GM12878 (cell line): Measurements from ENCODE around the gene SELENOK. TPM values are rescaled to one million over a fixed set of nuclear protein-coding genes. Genes with fewer than 3 reads are reported as not detected.

Source experiments
- BHLHE40 ChIP-seq, 2 experiments: fragments of 450-650 bp in 1 of 2; IDR thresholded peaks; 2 replicates each; pipeline ENCODE4 v1.6.1; 2011 to 2017; ENCODE audit warnings: low read depth in 2 of 2, borderline replicate concordance in 1 of 2, improper control_type of control experiment in 1 of 2, low read length in 1 of 2, mild to moderate bottlenecking in 1 of 2
- CHD2 ChIP-seq: IDR thresholded peaks from 2 replicates; pipeline ENCODE4 v1.6.1; 2011; ENCODE audit warnings: low read depth, low read length, improper control_type of control experiment, borderline replicate concordance
- IKZF2 ChIP-seq, 2 experiments: fragments of 450-650 bp; IDR thresholded peaks; 2 replicates each; pipeline ENCODE4 v1.6.1; 2017; ENCODE audit warnings: mild to moderate bottlenecking in 2 of 2, moderate library complexity in 2 of 2
- KLF5 ChIP-seq: fragments of 450-650 bp; IDR thresholded peaks from 2 replicates; pipeline ENCODE4 v1.6.1; 2014; ENCODE audit warnings: mild to moderate bottlenecking; ENCODE audit not compliant: partially characterized antibody
- MXI1 ChIP-seq: fragments of 150-350 bp; IDR thresholded peaks from 2 replicates; pipeline ENCODE4 v1.6.1; 2011; ENCODE audit warnings: low read depth, mild to moderate bottlenecking, inconsistent platforms, low read length, improper control_type of control experiment
- PML ChIP-seq: IDR thresholded peaks from 2 replicates; pipeline ENCODE4 v1.6.1; 2012; ENCODE audit warnings: low read length, inconsistent platforms
- POLR2A ChIP-seq: IDR thresholded peaks from 2 replicates; pipeline ENCODE4 v1.6.1; 2011; ENCODE audit warnings: low read depth, mild to moderate bottlenecking, low read length
- SIN3A ChIP-seq: IDR thresholded peaks from 2 replicates; pipeline ENCODE4 v1.6.1; 2012; ENCODE audit warnings: low read depth, low read length, improper control_type of control experiment
- SP1 ChIP-seq: IDR thresholded peaks from one replicate; pipeline ENCODE4 v1.6.1; 2011; ENCODE audit warnings: low read depth, low read length
- TAF1 ChIP-seq: IDR thresholded peaks from 2 replicates; pipeline ENCODE4 v1.6.1; 2011; ENCODE audit warnings: mild to moderate bottlenecking, low read depth, low read length, borderline replicate concordance
- TCF3 ChIP-seq: IDR thresholded peaks from 2 replicates; pipeline ENCODE4 v1.6.1; 2012; ENCODE audit warnings: low read depth, mild to moderate bottlenecking, low read length, borderline replicate concordance; ENCODE audit not compliant: insufficient read depth
- YY1 ChIP-seq: IDR thresholded peaks from 2 replicates; pipeline ENCODE4 v1.6.1; 2011; ENCODE audit warnings: low read depth, mild to moderate bottlenecking, low read length
- ZBED1 ChIP-seq: IDR thresholded peaks from 2 replicates; pipeline ENCODE4 v1.6.1; 2016; ENCODE audit warnings: borderline replicate concordance
- ZNF217 ChIP-seq: fragments of 450-650 bp; IDR thresholded peaks from 2 replicates; pipeline ENCODE4 v1.6.1; 2017; ENCODE audit warnings: antibody characterized with exemption, mild to moderate bottlenecking
- polyA plus RNA-seq, 11 experiments: library from polyadenylated mRNA; depleted of rRNA in 4 of 11; unstranded in 6 of 11; stranded (reverse) in 5 of 11; fragments of >200 nt; fragmentation: Nextera tagmentation in 4 of 11; fragmentation: Illumina TruSeq in 1 of 11; extraction: Ambion mirVana in 4 of 11; extraction: Trizol in 1 of 11; gene quantifications; 1 replicate in 1 of 11; 2 replicates in 10 of 11; pipeline versions ENCODE4 v1.2.1 to v1.2.3, GENCODE V29; 2011 to 2016; ENCODE audit warnings: inconsistent platforms in 2 of 11, missing spikeins in 2 of 11, low read depth in 1 of 11
- total RNA-seq, 4 experiments: library from RNA; depleted of rRNA in 3 of 4; stranded (reverse); fragments of >200 nt in 3 of 4; fragmentation: Illumina TruSeq in 1 of 4; extraction: Trizol in 1 of 4; gene quantifications; 2 replicates each; pipeline versions ENCODE4 v1.2.1 to v1.2.3, GENCODE V29; 2013 to 2021
- TF ChIP-seq, protein P1 (sequence below), 3 experiments: IDR thresholded peaks in 2 of 3; conservative IDR thresholded peaks in 1 of 3; 2 replicates each; pipeline ENCODE4 v1.5.1; 2011; ENCODE audit warnings: low read depth in 3 of 3, low read length in 3 of 3, mild to moderate bottlenecking in 3 of 3, control low read depth in 2 of 3, moderate library complexity in 2 of 3, inconsistent platforms in 1 of 3, mixed read lengths in 1 of 3; ENCODE audit not compliant: control insufficient read depth in 2 of 3, insufficient read depth in 1 of 3; ENCODE audit errors: extremely low read depth in 1 of 3
- TF ChIP-seq, protein P2 (sequence below): IDR thresholded peaks from 2 replicates; pipeline ENCODE4 v1.6.1; 2011; ENCODE audit warnings: borderline replicate concordance, low read depth, mild to moderate bottlenecking, moderate library complexity, low read length; ENCODE audit not compliant: insufficient read depth, poor library complexity, severe bottlenecking
- TF ChIP-seq, protein P3 (sequence below): fragments of 450-650 bp; formaldehyde crosslinking; IDR thresholded peaks from 2 replicates; pipeline ENCODE4 v1.4.0; 2022; ENCODE audit warnings: mild to moderate bottlenecking, moderate library complexity
- TF ChIP-seq, protein P4 (sequence below): fragments of 450-650 bp; IDR thresholded peaks from 2 replicates; pipeline ENCODE4 v1.6.1; 2017; ENCODE audit warnings: mild to moderate bottlenecking, moderate library complexity

Gene SELENOK
- total and polyA plus RNA-seq, 10 of the 15 experiments (the other 5 are each of a cell fraction or from before 2014, with no cell fraction given): 35.4 to 322 (median 101) TPM

DNA sequence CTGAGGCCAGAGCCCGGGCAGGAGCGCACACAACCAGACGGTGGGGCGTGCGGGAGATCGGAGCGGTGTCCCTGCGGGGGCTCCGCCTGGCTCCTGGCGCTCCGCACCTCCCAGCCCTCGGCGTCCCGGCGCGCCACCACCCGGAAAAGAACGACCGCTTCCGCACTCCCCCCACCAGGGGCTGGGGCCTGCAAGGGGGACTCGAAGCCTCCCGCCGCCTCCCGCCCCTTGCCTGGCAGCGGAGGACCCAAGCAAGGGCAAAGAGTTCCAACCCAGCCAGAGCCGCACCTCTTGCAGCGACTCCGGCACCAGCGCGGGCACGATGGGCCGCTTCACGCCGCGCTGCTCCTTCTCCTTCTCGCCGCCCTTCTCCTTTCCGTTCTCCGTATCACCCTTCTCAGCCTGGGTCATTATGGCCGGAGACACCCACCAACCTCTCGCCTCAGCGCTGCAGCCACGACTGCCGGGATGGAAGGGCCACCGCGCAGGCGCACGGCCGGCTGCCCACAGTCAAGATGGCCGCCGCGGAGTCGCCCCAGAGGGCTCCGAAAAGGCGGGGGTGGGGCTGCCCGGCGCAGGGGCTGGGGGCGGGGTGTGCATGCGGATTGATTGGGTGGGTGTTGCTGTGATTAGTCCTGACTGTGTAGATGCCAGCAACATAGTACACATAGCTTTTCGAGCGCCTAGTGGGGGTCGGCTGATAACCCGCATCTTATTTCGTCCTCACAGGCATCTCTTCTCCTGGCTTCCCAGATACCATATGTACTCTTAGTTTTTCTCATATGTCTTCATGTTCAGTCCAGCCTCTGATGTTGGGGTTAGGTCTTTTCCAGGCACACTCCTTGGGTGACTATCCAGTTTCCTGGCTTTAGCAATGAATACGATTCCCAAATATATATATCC, 9.7 kb downstream of the SELENOK start, which contains the start of gene ACTR8 (continued):
- TF ChIP-seq, protein P1, sequence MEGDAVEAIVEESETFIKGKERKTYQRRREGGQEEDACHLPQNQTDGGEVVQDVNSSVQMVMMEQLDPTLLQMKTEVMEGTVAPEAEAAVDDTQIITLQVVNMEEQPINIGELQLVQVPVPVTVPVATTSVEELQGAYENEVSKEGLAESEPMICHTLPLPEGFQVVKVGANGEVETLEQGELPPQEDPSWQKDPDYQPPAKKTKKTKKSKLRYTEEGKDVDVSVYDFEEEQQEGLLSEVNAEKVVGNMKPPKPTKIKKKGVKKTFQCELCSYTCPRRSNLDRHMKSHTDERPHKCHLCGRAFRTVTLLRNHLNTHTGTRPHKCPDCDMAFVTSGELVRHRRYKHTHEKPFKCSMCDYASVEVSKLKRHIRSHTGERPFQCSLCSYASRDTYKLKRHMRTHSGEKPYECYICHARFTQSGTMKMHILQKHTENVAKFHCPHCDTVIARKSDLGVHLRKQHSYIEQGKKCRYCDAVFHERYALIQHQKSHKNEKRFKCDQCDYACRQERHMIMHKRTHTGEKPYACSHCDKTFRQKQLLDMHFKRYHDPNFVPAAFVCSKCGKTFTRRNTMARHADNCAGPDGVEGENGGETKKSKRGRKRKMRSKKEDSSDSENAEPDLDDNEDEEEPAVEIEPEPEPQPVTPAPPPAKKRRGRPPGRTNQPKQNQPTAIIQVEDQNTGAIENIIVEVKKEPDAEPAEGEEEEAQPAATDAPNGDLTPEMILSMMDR (IDR thresholded peaks at IDR 0.05 in 2 of 3, conservative IDR thresholded peaks at IDR 0.05 in 1 of 3; ENCODE audit: control insufficient read depth in 2 of 3, extremely low read depth in 1 of 3, insufficient read depth in 1 of 3, low read depth in 3 of 3, low read length in 3 of 3): 0 out of 6 replicates have a peak, but pooled peaks of 1 of the 3 experiments have one; percentile 13
- TF ChIP-seq CHD2 (peak; percentile 72), KLF5 (peak; percentile 43), POLR2A (peak; percentile 99), TAF1 (peak; percentile 98), MXI1 (peak; percentile 80; the same call in 1 of the 2 replicates), PML (no peak; the same call in 1 of the 2 replicates), SIN3A (peak; percentile 82; the same call in 1 of the 2 replicates), ZNF217 (peak; percentile 63), IKZF2 (IDR thresholded peaks at IDR 0.05) (peak; percentile 36 to 56; a peak in 3 of 4 replicates), BHLHE40 (IDR thresholded peaks at IDR 0.05; ENCODE audit: borderline replicate concordance in 1 of 2, low read depth in 2 of 2, low read length in 1 of 2) (peak in 1 of 2 experiments; percentile 31; a peak in 3 of 4 replicates), SP1 (peak; percentile 21), TCF3 (0 out of 2 replicates have a peak, but pooled peaks have one; percentile 5), YY1 (peak; percentile 98), ZBED1 (no peak)
- TF ChIP-seq, protein P2, sequence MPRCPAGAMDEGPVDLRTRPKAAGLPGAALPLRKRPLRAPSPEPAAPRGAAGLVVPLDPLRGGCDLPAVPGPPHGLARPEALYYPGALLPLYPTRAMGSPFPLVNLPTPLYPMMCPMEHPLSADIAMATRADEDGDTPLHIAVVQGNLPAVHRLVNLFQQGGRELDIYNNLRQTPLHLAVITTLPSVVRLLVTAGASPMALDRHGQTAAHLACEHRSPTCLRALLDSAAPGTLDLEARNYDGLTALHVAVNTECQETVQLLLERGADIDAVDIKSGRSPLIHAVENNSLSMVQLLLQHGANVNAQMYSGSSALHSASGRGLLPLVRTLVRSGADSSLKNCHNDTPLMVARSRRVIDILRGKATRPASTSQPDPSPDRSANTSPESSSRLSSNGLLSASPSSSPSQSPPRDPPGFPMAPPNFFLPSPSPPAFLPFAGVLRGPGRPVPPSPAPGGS: no peak
- TF ChIP-seq, protein P3, sequence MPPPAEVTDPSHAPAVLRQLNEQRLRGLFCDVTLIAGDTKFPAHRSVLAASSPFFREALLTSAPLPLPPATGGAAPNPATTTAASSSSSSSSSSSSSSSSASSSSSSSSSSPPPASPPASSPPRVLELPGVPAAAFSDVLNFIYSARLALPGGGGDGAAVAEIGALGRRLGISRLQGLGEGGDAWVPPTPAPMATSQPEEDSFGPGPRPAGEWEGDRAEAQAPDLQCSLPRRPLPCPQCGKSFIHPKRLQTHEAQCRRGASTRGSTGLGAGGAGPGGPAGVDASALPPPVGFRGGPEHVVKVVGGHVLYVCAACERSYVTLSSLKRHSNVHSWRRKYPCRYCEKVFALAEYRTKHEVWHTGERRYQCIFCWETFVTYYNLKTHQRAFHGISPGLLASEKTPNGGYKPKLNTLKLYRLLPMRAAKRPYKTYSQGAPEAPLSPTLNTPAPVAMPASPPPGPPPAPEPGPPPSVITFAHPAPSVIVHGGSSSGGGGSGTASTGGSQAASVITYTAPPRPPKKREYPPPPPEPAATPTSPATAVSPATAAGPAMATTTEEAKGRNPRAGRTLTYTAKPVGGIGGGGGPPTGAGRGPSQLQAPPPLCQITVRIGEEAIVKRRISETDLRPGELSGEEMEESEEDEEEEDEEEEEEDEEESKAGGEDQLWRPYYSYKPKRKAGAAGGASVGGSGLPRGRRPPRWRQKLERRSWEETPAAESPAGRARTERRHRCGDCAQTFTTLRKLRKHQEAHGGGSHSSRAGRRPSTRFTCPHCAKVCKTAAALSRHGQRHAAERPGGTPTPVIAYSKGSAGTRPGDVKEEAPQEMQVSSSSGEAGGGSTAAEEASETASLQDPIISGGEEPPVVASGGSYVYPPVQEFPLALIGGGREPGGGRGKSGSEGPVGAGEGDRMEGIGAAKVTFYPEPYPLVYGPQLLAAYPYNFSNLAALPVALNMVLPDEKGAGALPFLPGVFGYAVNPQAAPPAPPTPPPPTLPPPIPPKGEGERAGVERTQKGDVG (CRISPR knock-in tag): no peak
- TF ChIP-seq, protein P4, sequence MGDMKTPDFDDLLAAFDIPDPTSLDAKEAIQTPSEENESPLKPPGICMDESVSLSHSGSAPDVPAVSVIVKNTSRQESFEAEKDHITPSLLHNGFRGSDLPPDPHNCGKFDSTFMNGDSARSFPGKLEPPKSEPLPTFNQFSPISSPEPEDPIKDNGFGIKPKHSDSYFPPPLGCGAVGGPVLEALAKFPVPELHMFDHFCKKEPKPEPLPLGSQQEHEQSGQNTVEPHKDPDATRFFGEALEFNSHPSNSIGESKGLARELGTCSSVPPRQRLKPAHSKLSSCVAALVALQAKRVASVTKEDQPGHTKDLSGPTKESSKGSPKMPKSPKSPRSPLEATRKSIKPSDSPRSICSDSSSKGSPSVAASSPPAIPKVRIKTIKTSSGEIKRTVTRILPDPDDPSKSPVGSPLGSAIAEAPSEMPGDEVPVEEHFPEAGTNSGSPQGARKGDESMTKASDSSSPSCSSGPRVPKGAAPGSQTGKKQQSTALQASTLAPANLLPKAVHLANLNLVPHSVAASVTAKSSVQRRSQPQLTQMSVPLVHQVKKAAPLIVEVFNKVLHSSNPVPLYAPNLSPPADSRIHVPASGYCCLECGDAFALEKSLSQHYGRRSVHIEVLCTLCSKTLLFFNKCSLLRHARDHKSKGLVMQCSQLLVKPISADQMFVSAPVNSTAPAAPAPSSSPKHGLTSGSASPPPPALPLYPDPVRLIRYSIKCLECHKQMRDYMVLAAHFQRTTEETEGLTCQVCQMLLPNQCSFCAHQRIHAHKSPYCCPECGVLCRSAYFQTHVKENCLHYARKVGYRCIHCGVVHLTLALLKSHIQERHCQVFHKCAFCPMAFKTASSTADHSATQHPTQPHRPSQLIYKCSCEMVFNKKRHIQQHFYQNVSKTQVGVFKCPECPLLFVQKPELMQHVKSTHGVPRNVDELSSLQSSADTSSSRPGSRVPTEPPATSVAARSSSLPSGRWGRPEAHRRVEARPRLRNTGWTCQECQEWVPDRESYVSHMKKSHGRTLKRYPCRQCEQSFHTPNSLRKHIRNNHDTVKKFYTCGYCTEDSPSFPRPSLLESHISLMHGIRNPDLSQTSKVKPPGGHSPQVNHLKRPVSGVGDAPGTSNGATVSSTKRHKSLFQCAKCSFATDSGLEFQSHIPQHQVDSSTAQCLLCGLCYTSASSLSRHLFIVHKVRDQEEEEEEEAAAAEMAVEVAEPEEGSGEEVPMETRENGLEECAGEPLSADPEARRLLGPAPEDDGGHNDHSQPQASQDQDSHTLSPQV: no peak
